Activated naive CD4-positive, alpha-beta T cell treated with Interleukin-2 at 50 U/mL for 16 hours (primary cell): Measurements from ENCODE around the gene TCP11L1.
"Not testable (repeated sequence)": the region's sequence is repeated elsewhere in the genome, so short reads cannot be mapped to it uniquely, and the experiment has no call there.

Experiments used
- DNase-seq: peaks from one replicate; pipeline ENCODE4 v3.0.0-alpha.2; 2020

Gene TCP11L1

DNA sequence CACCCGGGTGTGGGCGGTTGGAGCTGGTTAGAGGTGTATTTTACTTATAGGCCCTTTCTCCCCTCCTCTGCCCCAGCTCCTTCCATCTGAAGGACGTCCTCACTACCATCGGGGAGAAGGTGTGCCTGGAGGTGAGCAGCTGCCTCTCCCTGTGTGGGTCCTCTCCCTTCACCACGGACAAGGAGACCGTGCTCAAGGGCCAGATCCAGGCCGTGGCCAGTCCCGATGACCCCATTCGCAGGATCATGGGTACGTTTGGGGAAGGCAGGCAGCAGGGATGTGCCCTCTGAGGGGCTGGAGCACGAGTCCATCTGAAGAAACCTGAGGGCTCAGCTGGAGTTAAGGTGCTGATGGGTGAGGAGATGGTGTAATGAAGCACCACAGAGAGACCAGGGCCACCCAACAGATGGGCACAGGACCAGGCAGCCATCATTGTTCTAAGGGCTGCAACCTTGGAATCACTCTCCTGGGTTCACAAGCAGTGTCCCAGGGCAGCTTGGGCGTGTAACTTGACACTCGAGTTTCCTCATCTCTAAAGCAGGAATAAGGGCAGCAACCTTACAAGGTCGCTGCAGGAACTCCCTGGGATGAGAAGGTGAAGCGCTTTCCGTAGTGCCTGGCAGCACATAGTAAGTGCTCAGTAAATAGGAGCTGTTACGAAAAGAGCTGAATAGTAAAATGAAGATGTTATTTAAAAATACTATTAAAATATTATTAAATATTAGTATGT, 29.4 kb downstream of the TCP11L1 start:
- no peak for DNase-seq

DNA sequence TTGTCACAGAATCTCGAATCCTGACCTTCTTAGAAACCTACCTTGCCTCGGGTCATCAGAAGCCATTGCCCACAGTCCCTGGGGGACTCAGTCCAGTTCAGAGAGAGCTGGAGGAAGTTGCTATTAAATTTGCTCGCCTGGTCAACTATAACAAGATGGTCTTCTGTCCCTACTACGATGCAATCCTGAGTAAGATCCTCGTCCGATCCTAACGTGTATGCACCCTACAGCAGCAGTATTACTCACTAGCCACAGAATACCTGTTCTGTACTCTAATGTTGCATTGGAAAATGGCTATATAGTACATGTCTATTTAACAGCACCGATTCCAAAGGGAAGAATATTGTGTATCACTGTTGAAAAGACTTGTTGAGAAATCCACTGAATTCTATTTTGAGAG, 33.1 kb downstream of the TCP11L1 start:
- no peak for DNase-seq

GRCh38 chr11:33083918-33084317, 44.5 kb downstream of the TCP11L1 start:
- no peak for DNase-seq

- no peak for DNase-seq
Observed at GRCh38 chr11:33086017-33086416, 46.6 kb downstream of the TCP11L1 start.

DNA sequence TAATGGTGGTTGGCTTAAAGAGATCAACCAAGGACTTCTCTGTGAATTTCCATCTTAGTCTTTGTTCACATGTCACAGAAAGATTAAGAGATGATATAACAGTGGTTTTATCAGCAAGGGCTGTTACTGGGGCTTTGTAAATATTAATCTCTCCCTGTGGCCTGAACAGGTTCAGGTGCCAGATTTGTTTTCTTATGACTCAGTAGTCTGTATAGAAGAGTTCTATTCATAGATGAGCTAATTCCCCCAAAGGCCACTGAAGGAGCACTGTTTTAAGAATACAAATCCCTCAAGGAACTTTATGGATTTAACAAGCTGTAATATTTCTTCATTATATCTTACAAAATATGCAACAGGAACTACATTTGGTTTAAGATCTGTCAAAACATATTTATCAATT, 50.4 kb downstream of the TCP11L1 start:
- DNase-seq, result no peak

- DNase-seq, result no peak
Observed at GRCh38 chr11:33094157-33094556, 54.8 kb downstream of the TCP11L1 start.

DNA sequence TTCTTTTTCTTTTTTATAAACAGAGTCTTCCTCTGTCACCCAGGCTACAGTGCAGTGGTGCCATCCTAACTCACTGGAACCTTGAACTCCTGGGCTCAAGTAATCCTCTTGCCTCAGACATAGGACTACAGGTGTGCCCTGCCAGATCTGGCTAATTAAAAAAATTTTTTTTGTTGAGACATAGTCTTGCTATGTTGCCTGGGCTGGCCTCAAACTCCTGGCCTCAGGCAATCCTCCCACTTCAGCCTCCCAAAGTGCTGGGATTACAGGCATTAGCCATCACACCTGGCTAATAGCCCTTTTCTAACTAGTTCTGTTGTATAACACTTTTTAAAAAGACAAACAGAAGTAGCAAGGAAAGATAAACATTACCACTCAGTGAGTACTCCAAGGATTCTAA, 64.5 kb downstream of the TCP11L1 start:
- DNase-seq, result no peak

GRCh38 chr11:33109294-33109895, 70.0 kb downstream of the TCP11L1 start:
- DNase-seq, result no peak

DNA sequence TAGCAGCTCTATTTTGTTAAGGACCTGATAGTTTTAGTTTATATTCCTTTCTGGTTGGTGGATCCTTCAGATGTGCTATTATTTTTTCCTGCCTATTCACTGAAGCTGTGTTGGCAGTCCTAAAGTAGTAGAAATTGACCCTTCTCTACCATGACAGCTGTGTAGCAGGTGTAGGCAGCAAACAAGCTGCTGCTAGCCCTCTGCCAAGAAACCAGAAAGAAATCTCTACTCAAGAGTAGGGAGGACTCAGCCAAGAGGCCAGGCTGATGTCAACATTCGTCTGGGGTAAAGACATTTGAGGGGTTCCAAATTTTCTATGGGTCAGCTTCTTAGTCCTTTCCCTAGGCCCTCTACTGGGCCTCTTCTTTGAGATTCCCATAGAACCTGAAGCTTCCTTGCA, 70.7 kb downstream of the TCP11L1 start:
- DNase-seq, result no peak

GRCh38 chr11:33116535-33116934, 77.2 kb downstream of the TCP11L1 start:
- no peak for DNase-seq

DNA sequence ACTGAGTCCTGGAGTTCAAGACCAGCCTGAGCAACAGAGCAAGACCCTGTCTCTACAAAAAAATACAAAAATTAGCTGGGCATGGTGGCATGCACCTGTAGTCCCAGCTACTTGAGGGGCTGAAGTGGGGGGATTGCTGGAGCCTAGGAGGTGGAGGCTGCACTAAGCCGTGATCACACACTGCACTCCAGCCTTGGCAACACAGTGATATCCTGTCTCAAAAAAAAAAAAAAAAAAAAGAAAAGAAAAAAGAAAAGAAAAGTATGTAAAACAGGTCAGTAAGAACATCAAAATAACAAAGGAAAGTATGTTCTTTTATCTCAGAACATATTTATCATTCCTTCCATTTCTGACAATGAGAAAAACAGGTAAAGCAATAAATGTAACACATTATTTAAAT, 83.3 kb downstream of the TCP11L1 start:
- DNase-seq, result not testable (repeated sequence)
